Nephron (organoid): ENCODE measurements around the gene BBX.

ENCODE experiments used
- H3K27ac Mint-ChIP-seq, 3 experiments: 2 replicates each; pipeline ENCODE4 v1.8.0; 2020; ENCODE audit warnings: mixed read lengths in 3 of 3, mild to moderate bottlenecking in 2 of 3, moderate library complexity in 1 of 3
- H3K27me3 Mint-ChIP-seq: 2 replicates; pipeline ENCODE4 v1.8.0; 2021; ENCODE audit warnings: low read depth, mild to moderate bottlenecking, moderate library complexity, mixed read lengths
- H3K36me3 Mint-ChIP-seq: 2 replicates; pipeline ENCODE4 v1.8.0; 2020; ENCODE audit warnings: low read depth, mixed read lengths
- H3K4me1 Mint-ChIP-seq: 2 replicates; pipeline ENCODE4 v1.8.0; 2020; ENCODE audit warnings: mixed read lengths
- H3K4me3 Mint-ChIP-seq, 3 experiments: 2 replicates each; pipeline ENCODE4 v1.8.0; 2020; ENCODE audit warnings: mild to moderate bottlenecking in 3 of 3, mixed read lengths in 3 of 3, moderate library complexity in 2 of 3
- H3K9me3 Mint-ChIP-seq: 2 replicates; pipeline ENCODE4 v1.8.0; 2020; ENCODE audit warnings: mixed read lengths
- TF ChIP-seq, protein P1 (sequence below), 3 experiments: fragments of 200-600 bp; sonication (generic); IDR thresholded peaks; one replicate each; pipeline ENCODE4 v1.5.0; 2021; ENCODE audit warnings: antibody characterized with exemption in 3 of 3; ENCODE audit not compliant: unreplicated experiment in 3 of 3

BBX gene

DNA sequence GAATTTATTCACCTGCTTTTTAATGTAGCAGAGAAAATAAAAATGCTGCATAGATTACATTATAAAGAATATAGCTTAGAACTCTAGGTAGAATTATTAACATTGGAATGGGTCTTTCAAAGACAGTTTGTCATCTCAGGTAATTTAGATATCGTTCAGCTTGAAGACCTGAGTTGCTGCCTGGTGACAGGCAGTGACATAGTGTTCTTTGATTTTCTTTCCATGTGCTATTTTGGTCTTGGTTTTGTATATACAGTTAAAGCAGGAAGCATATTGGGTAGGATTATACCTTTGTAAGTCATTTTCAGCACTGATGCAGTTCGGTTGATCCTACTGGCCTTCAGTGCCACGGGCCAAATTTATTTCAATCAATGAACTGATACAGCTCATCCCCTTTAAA lies 98.7 kb downstream of the BBX start:
- Mint-ChIP-seq H3K27me3 (no peaks in the 10 kb centered on the region), H3K27ac (no peak overlapping the region), H3K4me1 (peaks cover 8% of the 10 kb centered on the region), H3K36me3 (peaks cover 3% of the 10 kb centered on the region), H3K4me3 (no peak overlapping the region), H3K9me3 (no peaks in the 10 kb centered on the region)
- TF ChIP-seq, protein P1, sequence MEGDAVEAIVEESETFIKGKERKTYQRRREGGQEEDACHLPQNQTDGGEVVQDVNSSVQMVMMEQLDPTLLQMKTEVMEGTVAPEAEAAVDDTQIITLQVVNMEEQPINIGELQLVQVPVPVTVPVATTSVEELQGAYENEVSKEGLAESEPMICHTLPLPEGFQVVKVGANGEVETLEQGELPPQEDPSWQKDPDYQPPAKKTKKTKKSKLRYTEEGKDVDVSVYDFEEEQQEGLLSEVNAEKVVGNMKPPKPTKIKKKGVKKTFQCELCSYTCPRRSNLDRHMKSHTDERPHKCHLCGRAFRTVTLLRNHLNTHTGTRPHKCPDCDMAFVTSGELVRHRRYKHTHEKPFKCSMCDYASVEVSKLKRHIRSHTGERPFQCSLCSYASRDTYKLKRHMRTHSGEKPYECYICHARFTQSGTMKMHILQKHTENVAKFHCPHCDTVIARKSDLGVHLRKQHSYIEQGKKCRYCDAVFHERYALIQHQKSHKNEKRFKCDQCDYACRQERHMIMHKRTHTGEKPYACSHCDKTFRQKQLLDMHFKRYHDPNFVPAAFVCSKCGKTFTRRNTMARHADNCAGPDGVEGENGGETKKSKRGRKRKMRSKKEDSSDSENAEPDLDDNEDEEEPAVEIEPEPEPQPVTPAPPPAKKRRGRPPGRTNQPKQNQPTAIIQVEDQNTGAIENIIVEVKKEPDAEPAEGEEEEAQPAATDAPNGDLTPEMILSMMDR (IDR thresholded peaks at IDR 0.05; ENCODE audit: unreplicated experiment in 3 of 3), result no peak

DNA sequence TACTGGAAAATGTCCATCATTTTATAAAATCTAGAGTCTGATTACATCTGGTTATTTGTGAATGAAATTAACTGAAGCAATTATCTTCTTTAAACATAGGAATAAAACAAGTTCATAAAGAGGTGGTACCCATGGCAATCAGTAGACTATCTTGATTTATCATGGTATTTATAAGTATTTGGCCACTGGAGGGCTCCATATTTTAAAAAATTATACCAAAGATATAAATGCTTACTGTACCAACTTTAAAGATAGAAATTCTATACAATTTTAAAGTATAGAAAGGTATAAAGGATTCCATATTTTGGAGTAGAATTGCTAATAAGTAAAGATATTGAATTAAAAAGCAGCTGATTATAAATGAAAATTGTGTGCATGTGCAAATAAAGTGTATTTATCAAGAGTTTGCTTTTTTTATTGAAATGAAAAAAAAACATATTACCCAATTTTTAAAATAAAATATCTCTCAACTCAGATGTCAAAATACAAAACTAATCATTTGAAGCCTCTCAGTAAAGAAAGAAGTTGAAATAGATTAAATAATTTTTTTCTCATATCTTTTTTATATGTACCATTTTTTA lies 105.3 kb downstream of the BBX start:
- Mint-ChIP-seq H3K27ac (no peak overlapping the region), H3K4me3 (no peak overlapping the region), H3K36me3 (no peaks in the 10 kb centered on the region), H3K4me1 (peaks cover 16% of the 10 kb centered on the region), H3K27me3 (no peaks in the 10 kb centered on the region), H3K9me3 (no peaks in the 10 kb centered on the region)
- TF ChIP-seq, protein P1 (IDR thresholded peaks at IDR 0.05; ENCODE audit: unreplicated experiment in 3 of 3), result peak in 1 of 3 experiments; percentile 23

GRCh38 chr3:107629566-107629965 lies 106.8 kb downstream of the BBX start:
- no peak overlapping the region for H3K4me3 Mint-ChIP-seq

DNA sequence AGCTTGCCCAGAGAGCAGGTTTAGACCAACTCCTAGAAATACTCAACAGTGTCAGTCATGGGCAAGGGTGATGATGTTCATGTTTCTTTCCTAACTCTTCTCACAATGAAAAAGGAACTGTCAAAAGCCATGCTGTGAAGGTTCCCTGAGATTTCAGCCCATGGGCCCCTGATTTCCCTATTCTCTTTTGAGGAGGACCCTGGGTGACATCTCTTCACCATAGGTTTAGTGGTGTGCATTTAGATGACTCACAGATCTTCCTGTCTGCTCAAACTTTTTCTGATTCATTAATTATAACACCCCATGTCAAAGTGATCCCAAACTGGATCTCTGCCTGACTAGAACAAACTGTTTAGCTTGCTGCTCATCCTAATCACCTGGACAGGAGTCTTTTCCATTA lies 108.0 kb downstream of the BBX start:
- Mint-ChIP-seq H3K4me1 (peaks cover 22% of the 10 kb centered on the region), H3K27ac (no peak overlapping the region), H3K27me3 (no peaks in the 10 kb centered on the region), H3K36me3 (no peaks in the 10 kb centered on the region), H3K4me3 (no peak overlapping the region), H3K9me3 (no peaks in the 10 kb centered on the region)
- TF ChIP-seq, protein P1 (IDR thresholded peaks at IDR 0.05; ENCODE audit: unreplicated experiment in 3 of 3), result no peak

More at GRCh38 chr3:107629566-107629965, 106.8 kb downstream of the BBX start:
- H3K4me1 Mint-ChIP-seq, result peaks cover 22% of the 10 kb centered on the region
- no peaks in the 10 kb centered on the region for H3K9me3 Mint-ChIP-seq
- no peaks in the 10 kb centered on the region for H3K27me3 Mint-ChIP-seq
- TF ChIP-seq, protein P1 (IDR thresholded peaks at IDR 0.05; ENCODE audit: unreplicated experiment in 3 of 3), result no peak
- no peaks in the 10 kb centered on the region for H3K36me3 Mint-ChIP-seq
- no peak overlapping the region for H3K27ac Mint-ChIP-seq

GRCh38 chr3:107632576-107632975 lies 109.8 kb downstream of the BBX start:
- no peaks in the 10 kb centered on the region for H3K27me3 Mint-ChIP-seq
- peaks cover 22% of the 10 kb centered on the region for H3K4me1 Mint-ChIP-seq
- TF ChIP-seq, protein P1 (IDR thresholded peaks at IDR 0.05; ENCODE audit: unreplicated experiment in 3 of 3), result no peak
- H3K36me3 Mint-ChIP-seq, result no peaks in the 10 kb centered on the region
- H3K9me3 Mint-ChIP-seq, result no peaks in the 10 kb centered on the region
- H3K4me3 Mint-ChIP-seq, result no peak overlapping the region
- no peak overlapping the region for H3K27ac Mint-ChIP-seq
